K562 (cell line): Measurements from ENCODE around the gene SERGEF. TPM values are rescaled to one million over a fixed set of nuclear protein-coding genes. Genes with fewer than 3 reads are reported as not detected.

ENCODE experiments used
- ATAC-seq: fragments of 200-7000 bp; cut with Tn5 transposase; 3 replicates; pipeline ENCODE4 v1.9.1; 2020; ENCODE audit warnings: moderate library complexity
- BruUV-seq: library from RNA; stranded (reverse); fragments of 400-500 nt; replicated peaks from 2 replicates; lab custom pipeline; 2021; lab: Mats Ljungman, UMichigan
- CTCF ChIA-PET: fragments of 300-600 bp; formaldehyde crosslinking; extraction: SDS; loops from one replicate; lab custom pipeline; 2021; ENCODE audit warnings: low intra/inter-chr PET ratio; lab: Yijun Ruan, JAX
- POLR2A ChIA-PET: fragments of 300-600, 350-650 bp; sonication (Branson Sonifier 250); formaldehyde crosslinking; extraction: SDS; loops from one replicate; lab custom pipeline; 2021; ENCODE audit warnings: antibody characterized with exemption, inconsistent platforms; lab: Yijun Ruan, JAX
- DNase-seq, 4 experiments: peaks; one replicate each; pipeline versions ENCODE4 v3.0.0 to v3.0.0-alpha.2; 2011 to 2018; ENCODE audit warnings: low spot score in 3 of 4, mixed read lengths in 3 of 4; ENCODE audit errors: extremely low read depth in 1 of 4
- FAIRE-seq: peaks from 2 replicates; lab custom pipeline; 2011; peaks lifted over from hg19 to GRCh38; lab: Jason Lieb, UNC
- H2AFZ ChIP-seq: 2 replicates; pipeline ENCODE4 v1.6.0; 2011; ENCODE audit warnings: low read depth, low read length, control low read depth, inconsistent platforms
- H3K27ac ChIP-seq: fragments of 200-600 bp; 3 replicates; pipeline ENCODE4 v1.8.0; 2011; ENCODE audit warnings: low read depth, mild to moderate bottlenecking, control low read depth, inconsistent platforms, low read length, moderate library complexity, mixed read lengths; ENCODE audit errors: extremely low read depth
- H3K27me3 ChIP-seq, 2 experiments: fragments of 300-600 bp in 1 of 2; 2 replicates in 1 of 2; 3 replicates in 1 of 2; pipeline versions ENCODE4 v1.6.0 to v1.8.0; 2011; ENCODE audit warnings: inconsistent platforms in 2 of 2, low read length in 2 of 2, mild to moderate bottlenecking in 1 of 2, mixed read lengths in 1 of 2, moderate library complexity in 1 of 2; ENCODE audit not compliant: control insufficient read depth in 2 of 2, insufficient read depth in 2 of 2
- H3K36me3 ChIP-seq: fragments of 300-600 bp; 3 replicates; pipeline ENCODE4 v1.8.0; 2011; ENCODE audit warnings: mild to moderate bottlenecking, low read length, inconsistent platforms; ENCODE audit not compliant: control insufficient read depth, insufficient read depth
- H3K4me1 ChIP-seq, 2 experiments: fragments of 200-600 bp in 1 of 2; replicated peaks in 1 of 2; 2 replicates in 1 of 2; 3 replicates in 1 of 2; pipeline versions ENCODE4 v1.5.1 to v1.8.0; 2011; ENCODE audit warnings: inconsistent platforms in 2 of 2, low read length in 2 of 2, mild to moderate bottlenecking in 1 of 2, mixed read lengths in 1 of 2, moderate library complexity in 1 of 2; ENCODE audit not compliant: control insufficient read depth in 2 of 2, insufficient read depth in 2 of 2
- H3K4me2 ChIP-seq: 2 replicates; pipeline ENCODE4 v1.6.1; 2011; ENCODE audit warnings: low read length, control low read depth, inconsistent platforms, mixed read lengths; ENCODE audit not compliant: insufficient read depth
- H3K4me3 ChIP-seq: fragments of 200-600 bp; sonication (generic), shearing (Covaris generic); 2 replicates; pipeline ENCODE4 v1.5.1; 2016; ENCODE audit warnings: control low read depth, inconsistent platforms
- H3K79me2 ChIP-seq: fragments of 200-600 bp; 3 replicates; pipeline ENCODE4 v1.8.0; 2011; ENCODE audit warnings: low read length, inconsistent platforms; ENCODE audit not compliant: control insufficient read depth, insufficient read depth
- H3K9ac ChIP-seq, 2 experiments: 2 replicates each; pipeline versions ENCODE4 v1.6.0 to v1.6.1; 2011; ENCODE audit warnings: low read depth in 2 of 2, low read length in 2 of 2, control low read depth in 1 of 2, inconsistent platforms in 1 of 2, mild to moderate bottlenecking in 1 of 2, mixed read lengths in 1 of 2; ENCODE audit not compliant: insufficient read depth in 1 of 2
- H3K9me1 ChIP-seq: one replicate; pipeline ENCODE4 v1.6.0; 2011; ENCODE audit warnings: inconsistent platforms, mild to moderate bottlenecking, low read length, moderate library complexity; ENCODE audit not compliant: control insufficient read depth, insufficient read depth
- H3K9me3 ChIP-seq: replicated peaks from 2 replicates; pipeline ENCODE4 v1.5.1; 2011; ENCODE audit warnings: low read depth, low read length, inconsistent platforms; ENCODE audit not compliant: control insufficient read depth, insufficient read depth
- H4K20me1 ChIP-seq: replicated peaks from 2 replicates; pipeline ENCODE4 v1.6.1; 2011; ENCODE audit warnings: low read length, inconsistent platforms, mixed read lengths; ENCODE audit not compliant: control insufficient read depth, insufficient read depth
- ARID2 ChIP-seq: fragments of 450-650 bp; IDR thresholded peaks from 2 replicates; pipeline ENCODE4 v1.6.1; 2017; ENCODE audit warnings: antibody characterized with exemption, mild to moderate bottlenecking
- FOS ChIP-seq: IDR thresholded peaks from 3 replicates; pipeline ENCODE4 v1.6.1; 2011; ENCODE audit not compliant: insufficient read length; ENCODE audit errors: extremely low read depth
- HNRNPLL ChIP-seq: fragments of 200-400 bp; formaldehyde crosslinking; IDR thresholded peaks from 2 replicates; pipeline ENCODE4 v1.6.1; 2017; ENCODE audit warnings: low read length, low read depth, mild to moderate bottlenecking; ENCODE audit not compliant: poor library complexity, severe bottlenecking
- MAX ChIP-seq: sonication (generic); formaldehyde crosslinking; IDR thresholded peaks from 2 replicates; pipeline ENCODE4 v1.9.0; 2022; ENCODE audit warnings: mild to moderate bottlenecking, missing genetic modification reagents
- POLR2AphosphoS5 ChIP-seq: IDR thresholded peaks from 2 replicates; pipeline ENCODE4 v1.6.1; 2011; ENCODE audit warnings: mild to moderate bottlenecking, low read depth, low read length, moderate library complexity; ENCODE audit not compliant: control insufficient read depth, insufficient read depth
- RAD51 ChIP-seq: fragments of 450-650 bp; IDR thresholded peaks from 2 replicates; pipeline ENCODE4 v1.7.1; 2016; ENCODE audit warnings: low read depth, mild to moderate bottlenecking, borderline replicate concordance
- WGBS: fragments of 100-300 bp; shearing (Covaris generic); methylation state at CpG from one replicate; pipeline ENCODE4 v1.1.6; 2016; ENCODE audit warnings: low coverage, mixed read lengths; ENCODE audit not compliant: insufficient coverage; ENCODE audit errors: missing lambda C conversion rate; 5-methylcytosine and 5-hydroxymethylcytosine counted together
- in situ Hi-C: fragments of 300-500 bp; cut with MboI; formaldehyde crosslinking; loops from 4 replicates; pipeline ENCODE4 v1.15.0; 2018; ENCODE audit warnings: inconsistent platforms, mixed read lengths
- intact Hi-C: fragments of 100-400 bp; cut with micrococcal nuclease; formaldehyde crosslinking; loops from 2 replicates; pipeline ENCODE4 v1.14.2; 2022
- polyA plus RNA-seq, 8 experiments: library from polyadenylated mRNA; depleted of rRNA in 4 of 8; stranded (reverse) in 5 of 8; unstranded in 3 of 8; fragments of >200 nt; fragmentation: Nextera tagmentation in 2 of 8; fragmentation: Illumina TruSeq in 1 of 8; extraction: Ambion mirVana in 2 of 8; extraction: Trizol in 1 of 8; gene quantifications; 2 replicates each; pipeline versions ENCODE4 v1.2.1 to v1.2.3, GENCODE V29; 2011 to 2014; ENCODE audit warnings: inconsistent platforms in 1 of 8, missing spikeins in 1 of 8
- total RNA-seq, 7 experiments: library from RNA; depleted of rRNA in 6 of 7; stranded (reverse); fragments of >200 nt in 6 of 7; fragmentation: Illumina TruSeq in 2 of 7; extraction: Trizol in 2 of 7; gene quantifications; 2 replicates each; pipeline versions ENCODE4 v1.2.1 to v1.2.3, GENCODE V29; 2011 to 2021; ENCODE audit warnings: low replicate concordance in 1 of 7

The SERGEF gene
- total and polyA plus RNA-seq, 9 of the 15 experiments (the other 6 are each of a cell fraction or from before 2014, with no cell fraction given), result 10.2 to 28.0 (median 19.9) TPM

- DNase-seq, result no peak
- POLR2A ChIA-PET, result interaction anchor here (0.6 to 1.3 kb wide), 2 partner anchors 22 to 120 kb away, joined by 3 read pairs; no protein-coding TSS in a partner anchor
- Histone ChIP-seq H2AFZ (no peak overlapping the region), H3K9ac (no peak overlapping the region), H3K4me3 (no peak overlapping the region), H3K9me3 (no peaks in the 10 kb centered on the region), H3K27ac (no peak overlapping the region), H4K20me1 (peaks cover 17% of the 10 kb centered on the region; the same call in 1 of the 2 replicates), H3K4me2 (no peak overlapping the region), H3K27me3 (peaks cover 7 to 74% of the 10 kb centered on the region in 2 experiments; a peak in 3 of 5 replicates), H3K36me3 (no peaks in the 10 kb centered on the region), H3K9me1 (no peaks in the 10 kb centered on the region), H3K79me2 (no peaks in the 10 kb centered on the region), H3K4me1 (no peaks in the 10 kb centered on the region)
- WGBS, result 0% methylated on average over 10 of the region's 10 CpGs
- BruUV-seq, result no TSS peak
- CTCF ChIA-PET, result interaction anchor here (0.8 kb wide), 1 partner anchor 13 kb away, joined by 3 read pairs; no protein-coding TSS in a partner anchor
- in situ Hi-C loops, result no loop called here
- TF ChIP-seq FOS (no peak), POLR2AphosphoS5 (no peak), HNRNPLL (no peak), ARID2 (no peak), MAX (CRISPR knock-in tag) (no peak), RAD51 (no peak)
- no peak for ATAC-seq
- FAIRE-seq, result no peak
- intact Hi-C loops, result no loop called here
These were observed 268.5 kb downstream of the SERGEF start for GRCh38 chr11:17744151-17744940.
